Neural crest cell (in vitro differentiated cells): Measurements from ENCODE around the gene BPNT1. TPM values are rescaled to one million over a fixed set of nuclear protein-coding genes. Genes with fewer than 3 reads are reported as not detected.

Experiments used
- DNase-seq: peaks from one replicate; pipeline ENCODE4 v3.0.0; 2021; ENCODE audit warnings: low read depth, mixed read lengths, low spot score
- H3K27ac Mint-ChIP-seq: one replicate; pipeline ENCODE4 v1.8.0; 2021; ENCODE audit warnings: mild to moderate bottlenecking, mixed read lengths; ENCODE audit not compliant: unreplicated experiment
- H3K27me3 Mint-ChIP-seq: 2 replicates; pipeline ENCODE4 v1.8.0; 2021; ENCODE audit warnings: low read depth, mild to moderate bottlenecking, mixed read lengths
- H3K36me3 Mint-ChIP-seq: 2 replicates; pipeline ENCODE4 v1.8.0; 2021; ENCODE audit warnings: low read depth, mild to moderate bottlenecking, mixed read lengths
- H3K4me1 Mint-ChIP-seq: 2 replicates; pipeline ENCODE4 v1.8.0; 2021; ENCODE audit warnings: mixed read lengths
- H3K4me3 Mint-ChIP-seq: one replicate; pipeline ENCODE4 v1.8.0; 2021; ENCODE audit warnings: mild to moderate bottlenecking, mixed read lengths
- H3K9me3 Mint-ChIP-seq: 2 replicates; pipeline ENCODE4 v1.8.0; 2021; ENCODE audit warnings: mixed read lengths
- total RNA-seq: library from RNA; stranded (reverse); gene quantifications from 2 replicates; pipeline ENCODE4 v1.2.1, GENCODE V29; 2021
- TF ChIP-seq, protein P1 (sequence below): fragments of 200-600 bp; sonication (generic); conservative IDR thresholded peaks from 2 replicates; pipeline ENCODE4 v1.5.0; 2021; ENCODE audit warnings: antibody characterized with exemption, mild to moderate bottlenecking

Gene BPNT1
- total RNA-seq, 1 donor from 2014 or later, result 20.2 TPM

- peaks cover 17% of the 10 kb centered on the region for H3K36me3 Mint-ChIP-seq
These were observed 22.1 kb downstream of the BPNT1 start for GRCh38 chr1:220067269-220068204.

DNA sequence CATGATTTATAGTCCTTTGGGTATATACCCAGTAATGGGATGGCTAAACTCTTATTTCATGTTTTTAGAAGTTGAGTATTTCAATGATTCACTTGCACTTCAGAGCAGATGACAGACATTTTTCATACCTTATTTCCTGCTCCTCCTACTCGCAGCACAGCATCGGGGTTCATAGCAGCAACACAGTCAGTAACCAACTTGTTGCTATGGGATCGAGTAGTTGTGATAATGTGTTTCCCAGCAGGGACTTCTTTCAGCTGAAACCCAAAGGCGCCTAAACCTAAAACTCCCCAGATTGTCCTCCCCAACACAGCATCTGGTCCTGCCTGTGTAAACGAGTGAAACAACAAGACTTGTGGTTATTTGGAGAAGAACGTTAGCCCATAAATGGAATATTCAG lies 27.0 kb downstream of the BPNT1 start:
- DNase-seq, result no peak
- TF ChIP-seq, protein P1, sequence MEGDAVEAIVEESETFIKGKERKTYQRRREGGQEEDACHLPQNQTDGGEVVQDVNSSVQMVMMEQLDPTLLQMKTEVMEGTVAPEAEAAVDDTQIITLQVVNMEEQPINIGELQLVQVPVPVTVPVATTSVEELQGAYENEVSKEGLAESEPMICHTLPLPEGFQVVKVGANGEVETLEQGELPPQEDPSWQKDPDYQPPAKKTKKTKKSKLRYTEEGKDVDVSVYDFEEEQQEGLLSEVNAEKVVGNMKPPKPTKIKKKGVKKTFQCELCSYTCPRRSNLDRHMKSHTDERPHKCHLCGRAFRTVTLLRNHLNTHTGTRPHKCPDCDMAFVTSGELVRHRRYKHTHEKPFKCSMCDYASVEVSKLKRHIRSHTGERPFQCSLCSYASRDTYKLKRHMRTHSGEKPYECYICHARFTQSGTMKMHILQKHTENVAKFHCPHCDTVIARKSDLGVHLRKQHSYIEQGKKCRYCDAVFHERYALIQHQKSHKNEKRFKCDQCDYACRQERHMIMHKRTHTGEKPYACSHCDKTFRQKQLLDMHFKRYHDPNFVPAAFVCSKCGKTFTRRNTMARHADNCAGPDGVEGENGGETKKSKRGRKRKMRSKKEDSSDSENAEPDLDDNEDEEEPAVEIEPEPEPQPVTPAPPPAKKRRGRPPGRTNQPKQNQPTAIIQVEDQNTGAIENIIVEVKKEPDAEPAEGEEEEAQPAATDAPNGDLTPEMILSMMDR, result no peak
- H3K36me3 Mint-ChIP-seq, result peaks cover 21% of the 10 kb centered on the region
- H3K27ac Mint-ChIP-seq, result no peak overlapping the region
- no peaks in the 10 kb centered on the region for H3K9me3 Mint-ChIP-seq
- H3K27me3 Mint-ChIP-seq, result no peaks in the 10 kb centered on the region
- H3K4me3 Mint-ChIP-seq, result no peak overlapping the region
- no peaks in the 10 kb centered on the region for H3K4me1 Mint-ChIP-seq

More at GRCh38 chr1:220067269-220068204, 22.1 kb downstream of the BPNT1 start:
- Mint-ChIP-seq H3K27ac (no peak overlapping the region), H3K4me1 (no peaks in the 10 kb centered on the region), H3K27me3 (no peaks in the 10 kb centered on the region), H3K4me3 (no peak overlapping the region), H3K9me3 (no peaks in the 10 kb centered on the region)
- DNase-seq, result no peak
- TF ChIP-seq, protein P1, result no peak

GRCh38 chr1:220060876-220061275 lies 28.7 kb downstream of the BPNT1 start:
- Mint-ChIP-seq H3K4me3 (no peak overlapping the region), H3K9me3 (no peaks in the 10 kb centered on the region), H3K27ac (no peak overlapping the region), H3K27me3 (no peaks in the 10 kb centered on the region), H3K36me3 (peaks cover 21% of the 10 kb centered on the region), H3K4me1 (no peaks in the 10 kb centered on the region)
- TF ChIP-seq, protein P1, result no peak
- no peak for DNase-seq

DNA sequence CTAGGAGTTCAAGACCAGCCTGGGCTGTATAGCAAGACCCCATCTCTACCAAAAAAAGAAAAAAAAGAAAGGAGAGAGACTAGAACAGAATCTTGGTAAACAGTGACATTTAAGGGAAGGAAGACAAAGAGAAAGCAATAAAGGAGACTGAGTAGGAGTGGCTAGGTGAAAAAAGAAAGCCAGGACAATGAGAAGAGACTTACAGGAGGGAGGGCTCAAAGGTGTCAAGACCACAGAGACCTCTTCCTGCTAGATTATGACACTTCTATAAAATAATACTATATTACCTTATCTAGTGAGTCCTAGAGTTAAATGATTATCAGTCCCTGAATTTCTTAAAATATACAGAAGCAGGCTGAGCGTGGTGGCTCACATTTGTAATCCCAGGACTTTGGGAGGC lies 33.2 kb downstream of the BPNT1 start:
- Mint-ChIP-seq H3K9me3 (no peaks in the 10 kb centered on the region), H3K36me3 (peaks cover 3% of the 10 kb centered on the region), H3K27me3 (no peaks in the 10 kb centered on the region), H3K27ac (no peak overlapping the region), H3K4me3 (no peak overlapping the region), H3K4me1 (no peaks in the 10 kb centered on the region)
- TF ChIP-seq, protein P1, result no peak
- no peak for DNase-seq

DNA sequence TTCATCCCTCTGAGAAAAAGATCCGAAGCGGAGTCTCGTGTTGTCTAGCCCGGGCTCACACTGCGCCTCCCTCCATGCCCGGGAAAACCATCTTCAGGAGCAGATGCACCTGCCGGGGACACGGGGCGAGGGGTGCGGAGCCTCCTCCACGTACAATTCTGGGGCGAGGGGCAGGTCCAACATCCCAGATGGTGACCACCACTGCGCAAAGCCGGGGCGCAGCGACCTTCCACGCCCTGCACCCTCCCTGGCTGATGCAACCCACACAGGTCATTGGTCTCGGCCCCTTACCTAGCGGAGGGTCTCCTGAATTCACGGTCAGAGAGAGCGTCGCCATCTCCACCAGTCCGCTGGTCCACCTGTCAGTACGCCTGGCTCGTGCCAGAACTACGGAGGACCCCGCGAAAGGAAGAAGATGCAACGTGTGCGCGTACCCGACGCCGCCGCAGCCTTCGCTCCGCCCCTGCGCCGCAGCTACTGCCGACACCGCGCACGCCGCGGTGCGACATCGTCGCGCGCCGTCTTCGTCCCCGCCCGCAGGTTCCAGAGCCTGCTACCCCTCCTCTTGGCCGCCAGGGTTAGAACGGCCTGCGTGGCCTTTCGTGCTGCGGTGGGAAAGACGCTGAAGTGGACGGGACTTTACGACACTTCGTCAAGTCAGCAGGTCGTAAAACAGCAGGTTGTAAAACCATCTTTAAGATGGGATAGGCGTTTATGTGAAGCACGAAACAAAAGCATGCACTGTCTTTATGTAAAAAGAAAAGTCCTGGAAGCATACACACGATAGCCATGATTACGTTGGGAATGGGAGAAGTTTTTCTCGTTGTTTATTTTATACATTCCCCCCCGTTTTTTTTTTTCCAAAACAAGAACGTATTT lies 43.3 kb downstream of the BPNT1 start, which contains the start of gene EPRS1:
Gene EPRS1 (minus strand): TSS at position 454 of the 879 bp plus-strand sequence. CDS start 117 bp downstream, at position 337.
- H3K4me1 Mint-ChIP-seq, result peaks cover 23% of the 10 kb centered on the region
- peak; percentile 86 for DNase-seq
- TF ChIP-seq, protein P1, result peak; percentile 73
- no peaks in the 10 kb centered on the region for H3K9me3 Mint-ChIP-seq
- no peaks in the 10 kb centered on the region for H3K36me3 Mint-ChIP-seq
- H3K4me3 Mint-ChIP-seq, result peak within 1 kb of the TSS; percentile 95
- H3K27ac Mint-ChIP-seq, result peak within 1 kb of the TSS; percentile 92
- H3K27me3 Mint-ChIP-seq, result no peaks in the 10 kb centered on the region
